NCI-H460 (cell line): ENCODE measurements around the gene NANOS2. TPM values are rescaled to one million over a fixed set of nuclear protein-coding genes. Genes with fewer than 3 reads are reported as not detected.

ENCODE experiments used
- DNase-seq: peaks from one replicate; pipeline ENCODE4 v3.0.0-alpha.2; 2016; ENCODE audit warnings: low read depth; ENCODE audit errors: extremely low read depth
- polyA plus RNA-seq: library from polyadenylated mRNA; depleted of rRNA; stranded (reverse); fragments of >200 nt; gene quantifications from 2 replicates; pipeline ENCODE4 v1.2.3, GENCODE V29; 2014; cell fraction: nucleus; rRNA removed
- total RNA-seq: library from RNA; depleted of rRNA; stranded (reverse); fragments of >200 nt; shearing (Covaris generic); gene quantifications from 2 replicates; pipeline ENCODE4 v1.2.3, GENCODE V29; 2014; rRNA removed

The NANOS2 gene
- not detected in 2 replicates for total RNA-seq
- polyA plus RNA-seq: not detected in 2 replicates

- no peak for DNase-seq
These were observed at the start of gene NANOS2 for GRCh38 chr19:45913874-45914830. Gene NANOS2, minus strand, starts transcription at chr19:45914778. Its CDS starts 85 bp downstream, at chr19:45914693.

GRCh38 chr19:45962021-45962420 lies 47.4 kb upstream of the NANOS2 start:
- no peak for DNase-seq

GRCh38 chr19:45960595-45961235 lies 46.1 kb upstream of the NANOS2 start:
- no peak for DNase-seq

- DNase-seq: no peak
These were observed 45.0 kb upstream of the NANOS2 start for GRCh38 chr19:45959517-45960025.

- no peak for DNase-seq
These were observed 44.4 kb upstream of the NANOS2 start for GRCh38 chr19:45958769-45959516.

GRCh38 chr19:45958320-45958719 lies 43.7 kb upstream of the NANOS2 start:
- DNase-seq: no peak

- no peak for DNase-seq
These were observed 41.5 kb upstream of the NANOS2 start for GRCh38 chr19:45955905-45956608.

- no peak for DNase-seq
These were observed 39.6 kb upstream of the NANOS2 start for GRCh38 chr19:45954156-45954555.

- no peak for DNase-seq
These were observed 39.1 kb upstream of the NANOS2 start for GRCh38 chr19:45953676-45954075.

- peak; percentile 33 for DNase-seq
These were observed 38.3 kb upstream of the NANOS2 start for GRCh38 chr19:45952686-45953505.

- no peak for DNase-seq
These were observed 37.7 kb upstream of the NANOS2 start for GRCh38 chr19:45952341-45952685.

- DNase-seq: no peak
These were observed 33.3 kb upstream of the NANOS2 start for GRCh38 chr19:45947926-45948325.

- no peak for DNase-seq
These were observed 25.9 kb upstream of the NANOS2 start for GRCh38 chr19:45940515-45940805.

GRCh38 chr19:45939792-45940514 lies 25.4 kb upstream of the NANOS2 start:
- DNase-seq: no peak

- DNase-seq: no peak
These were observed 24.2 kb upstream of the NANOS2 start for GRCh38 chr19:45938733-45939319.

GRCh38 chr19:45935267-45935666 lies 20.7 kb upstream of the NANOS2 start:
- DNase-seq: no peak

GRCh38 chr19:45934551-45935230 lies 20.1 kb upstream of the NANOS2 start:
- DNase-seq: no peak

- DNase-seq: no peak
These were observed 19.2 kb upstream of the NANOS2 start for GRCh38 chr19:45933759-45934158.
